Thyroid gland (tissue), 4 donors: Measurements from ENCODE around the gene SRP19. TPM values are rescaled to one million over a fixed set of nuclear protein-coding genes. Genes with fewer than 3 reads are reported as not detected.

Experiments
- DNase-seq, 2 donors: peaks; one replicate each; pipeline ENCODE4 v3.0.0-alpha.2; 2019
- H3K27ac ChIP-seq, 3 donors: fragments of 200-600 bp; sonication (generic); 1 replicate in 2 of 3; 2 replicates in 1 of 3; pipeline ENCODE4 v1.5.1; 2016 to 2019; ENCODE audit warnings: mild to moderate bottlenecking in 1 of 3, moderate library complexity in 1 of 3
- H3K27me3 ChIP-seq: fragments of 200-600 bp; sonication (generic); one replicate; pipeline ENCODE4 v1.5.1; 2019
- H3K36me3 ChIP-seq, 2 donors: fragments of 200-600 bp; sonication (generic); one replicate each; pipeline ENCODE4 v1.5.1; 2016 to 2019
- H3K4me1 ChIP-seq, 2 donors: fragments of 200-600 bp; sonication (generic); one replicate each; pipeline ENCODE4 v1.5.1; 2017 to 2019
- H3K4me3 ChIP-seq, 3 donors: fragments of 200-600 bp; sonication (generic); replicated peaks in 1 of 3; 1 replicate in 2 of 3; 2 replicates in 1 of 3; pipeline ENCODE4 v1.5.1; 2016; ENCODE audit warnings: mild to moderate bottlenecking in 1 of 3
- H3K9me3 ChIP-seq: fragments of 200-600 bp; sonication (generic); one replicate; pipeline ENCODE4 v1.5.1; 2017
- CTCF ChIP-seq, 6 experiments: fragments of 200-600 bp in 3 of 6; fragments of 450-650 bp in 3 of 6; sonication (generic) in 3 of 6; IDR thresholded peaks; one replicate each; pipeline ENCODE4 v1.5.1; 2016 to 2019; ENCODE audit warnings: antibody characterized with exemption in 6 of 6, mild to moderate bottlenecking in 2 of 6, inconsistent platforms in 1 of 6, moderate library complexity in 1 of 6
- POLR2A ChIP-seq, 2 donors: fragments of 450-650 bp; IDR thresholded peaks; one replicate each; pipeline ENCODE4 v1.6.1; 2017; ENCODE audit warnings: antibody characterized with exemption in 2 of 2, mild to moderate bottlenecking in 2 of 2, moderate library complexity in 1 of 2
- WGBS, 2 donors: methylation state at CpG; one replicate each; pipeline ENCODE4 v1.1.5; 2017; 5-methylcytosine and 5-hydroxymethylcytosine counted together
- intact Hi-C: fragments of 100-400 bp; cut with DNase I; formaldehyde crosslinking; loops from one replicate; pipeline ENCODE4 v1.15.1; 2023
- total RNA-seq, 4 donors: library from RNA; depleted of rRNA; stranded (reverse); fragments of >200 nt; gene quantifications; one replicate each; pipeline ENCODE4 v1.2.3, GENCODE V29; 2016

SRP19 gene
- total RNA-seq, 4 donors from 2014 or later = 54.5 to 82.6 (median 76.5) TPM

- Histone ChIP-seq H3K27ac (no peak overlapping the region), H3K36me3 (no peaks in the 10 kb centered on the region), H3K4me3 (no peak overlapping the region), H3K4me1 (no peaks in the 10 kb centered on the region), H3K27me3 (no peaks in the 10 kb centered on the region), H3K9me3 (no peaks in the 10 kb centered on the region)
- no peak for DNase-seq
- no peak for TF ChIP-seq POLR2A (IDR thresholded peaks at IDR 0.05)
- TF ChIP-seq CTCF (IDR thresholded peaks at IDR 0.05) = no peak
- WGBS, 2 donors = 72 to 79% methylated on average over 5 of the region's 5 CpGs
- intact Hi-C loops = no loop called here
Observed at GRCh38 chr5:112846556-112846955, 14.5 kb upstream of the SRP19 start.

GRCh38 chr5:112847306-112847705, 13.8 kb upstream of the SRP19 start:
- DNase-seq = no peak
- intact Hi-C loops = no loop called here
- Histone ChIP-seq H3K4me3 (no peak overlapping the region), H3K36me3 (no peaks in the 10 kb centered on the region), H3K9me3 (no peaks in the 10 kb centered on the region), H3K4me1 (no peaks in the 10 kb centered on the region), H3K27ac (no peak overlapping the region), H3K27me3 (no peaks in the 10 kb centered on the region)
- TF ChIP-seq POLR2A (IDR thresholded peaks at IDR 0.05) (no peak), CTCF (IDR thresholded peaks at IDR 0.05) (no peak)

GRCh38 chr5:112848116-112848811, 12.8 kb upstream of the SRP19 start:
- 46 to 49% methylated on average over 8 of the region's 8 CpGs for WGBS, 2 donors
- intact Hi-C loops = no loop called here
- no peak for DNase-seq
- no peaks in the 10 kb centered on the region for H3K4me1 ChIP-seq
- no peak overlapping the region for H3K27ac ChIP-seq
- H3K4me3 ChIP-seq = no peak overlapping the region
- H3K27me3 ChIP-seq = no peaks in the 10 kb centered on the region
- TF ChIP-seq POLR2A (IDR thresholded peaks at IDR 0.05) (no peak), CTCF (IDR thresholded peaks at IDR 0.05) (peak; percentile 19 to 68 (median 48))
- H3K9me3 ChIP-seq = no peaks in the 10 kb centered on the region
- no peaks in the 10 kb centered on the region for H3K36me3 ChIP-seq

- WGBS, 2 donors = 71 to 79% methylated on average over 2 of the region's 2 CpGs
Observed at GRCh38 chr5:112849912-112850311, 11.2 kb upstream of the SRP19 start.

More at GRCh38 chr5:112849912-112850311, 11.2 kb upstream of the SRP19 start:
- H3K27me3 ChIP-seq = no peaks in the 10 kb centered on the region
- H3K36me3 ChIP-seq = no peaks in the 10 kb centered on the region
- DNase-seq = no peak
- intact Hi-C loops = no loop called here
- no peak overlapping the region for H3K27ac ChIP-seq
- H3K9me3 ChIP-seq = no peaks in the 10 kb centered on the region
- no peak overlapping the region for H3K4me3 ChIP-seq
- TF ChIP-seq POLR2A (IDR thresholded peaks at IDR 0.05) (no peak), CTCF (IDR thresholded peaks at IDR 0.05) (no peak)
- no peaks in the 10 kb centered on the region for H3K4me1 ChIP-seq
